Limb (tissue), 2 donors: ENCODE results near the gene KCNK2.
"Not testable (repeated sequence)": the region's sequence is repeated elsewhere in the genome, so short reads cannot be mapped to it uniquely, and the experiment has no call there.

ENCODE experiments used
- DNase-seq, 2 donors: peaks; one replicate each; pipeline ENCODE4 v3.0.0-alpha.2; 2016; ENCODE audit errors: extremely low spot score in 2 of 2

KCNK2 gene

GRCh38 chr1:215151841-215152549 is 69.5 kb downstream of the KCNK2 start:
- DNase-seq: no peak

- peak; percentile 21 to 28 for DNase-seq
These were observed 73.7 kb downstream of the KCNK2 start for GRCh38 chr1:215156232-215156631.

GRCh38 chr1:215160351-215160750 is 77.8 kb downstream of the KCNK2 start:
- no peak for DNase-seq

GRCh38 chr1:215163144-215163543 is 80.6 kb downstream of the KCNK2 start:
- not testable (repeated sequence) for DNase-seq

- no peak for DNase-seq
These were observed 84.3 kb downstream of the KCNK2 start for GRCh38 chr1:215166886-215167285.

- DNase-seq: no peak
These were observed 99.0 kb downstream of the KCNK2 start for GRCh38 chr1:215181518-215181917.

GRCh38 chr1:215185067-215185620 is 102.6 kb downstream of the KCNK2 start:
- no peak for DNase-seq

- no peak for DNase-seq
These were observed 105.9 kb downstream of the KCNK2 start for GRCh38 chr1:215188302-215188950.

- no peak for DNase-seq
These were observed 109.8 kb downstream of the KCNK2 start for GRCh38 chr1:215192306-215192705.

- no peak for DNase-seq
These were observed 115.5 kb downstream of the KCNK2 start for GRCh38 chr1:215198021-215198420.

GRCh38 chr1:215200121-215200520 is 117.6 kb downstream of the KCNK2 start:
- no peak for DNase-seq

- DNase-seq: no peak
These were observed 118.7 kb downstream of the KCNK2 start for GRCh38 chr1:215201283-215201682.

GRCh38 chr1:215202868-215203267 is 120.3 kb downstream of the KCNK2 start:
- DNase-seq: no peak

- no peak for DNase-seq
These were observed 127.6 kb downstream of the KCNK2 start for GRCh38 chr1:215210167-215210566.

GRCh38 chr1:215215846-215216245 is 133.3 kb downstream of the KCNK2 start:
- peak in 1 of 2 donors; percentile 43 for DNase-seq

GRCh38 chr1:215219372-215219771 is 136.8 kb downstream of the KCNK2 start:
- no peak for DNase-seq

GRCh38 chr1:215220346-215220745 is 137.8 kb downstream of the KCNK2 start:
- DNase-seq: no peak

- no peak for DNase-seq
These were observed 144.2 kb downstream of the KCNK2 start for GRCh38 chr1:215226757-215227156.

- DNase-seq: no peak
These were observed 145.7 kb downstream of the KCNK2 start for GRCh38 chr1:215228193-215228592.

- no peak for DNase-seq
These were observed 158.9 kb downstream of the KCNK2 start for GRCh38 chr1:215241451-215241850.

- peak in 1 of 2 donors; percentile 6 for DNase-seq
These were observed 161.0 kb downstream of the KCNK2 start for GRCh38 chr1:215243345-215244054.

GRCh38 chr1:215250913-215251312 is 168.4 kb downstream of the KCNK2 start:
- no peak for DNase-seq
